Ishikawa (cell line): ENCODE results near the gene GPD2.

Experiments
- CEBPB ChIP-seq: IDR thresholded peaks from 2 replicates; pipeline ENCODE4 v1.6.1; 2012
- CREB1 ChIP-seq: IDR thresholded peaks from 2 replicates; pipeline ENCODE4 v1.6.1; 2012; ENCODE audit warnings: low read depth
- EGR1 ChIP-seq: IDR thresholded peaks from 2 replicates; pipeline ENCODE4 v1.6.1; 2012
- MAX ChIP-seq: IDR thresholded peaks from 2 replicates; pipeline ENCODE4 v1.6.1; 2012
- NFIC ChIP-seq: IDR thresholded peaks from 2 replicates; pipeline ENCODE4 v1.6.1; 2012
- REST ChIP-seq: IDR thresholded peaks from 2 replicates; pipeline ENCODE4 v1.6.1; 2012; ENCODE audit warnings: low read depth, mild to moderate bottlenecking
- TAF1 ChIP-seq: IDR thresholded peaks from 2 replicates; pipeline ENCODE4 v1.6.1; 2012; ENCODE audit warnings: low read depth, mild to moderate bottlenecking
- TCF12 ChIP-seq: IDR thresholded peaks from 2 replicates; pipeline ENCODE4 v1.6.1; 2012; ENCODE audit warnings: low read depth
- TEAD4 ChIP-seq: IDR thresholded peaks from 2 replicates; pipeline ENCODE4 v1.6.1; 2012
- YY1 ChIP-seq: IDR thresholded peaks from 2 replicates; pipeline ENCODE4 v1.6.1; 2012; ENCODE audit warnings: low read depth
- ZBTB7A ChIP-seq: IDR thresholded peaks from 2 replicates; pipeline ENCODE4 v1.6.1; 2012; ENCODE audit warnings: low read depth

Gene GPD2

GRCh38 chr2:156630579-156631337 is 194.6 kb downstream of the GPD2 start:
- TF ChIP-seq TEAD4, result no peak
- no peak for TF ChIP-seq CEBPB
- TF ChIP-seq MAX, result no peak

GRCh38 chr2:156635646-156636045 is 199.5 kb downstream of the GPD2 start:
- TF ChIP-seq TEAD4 (no peak), MAX (no peak), EGR1 (no peak), CREB1 (no peak), NFIC (no peak), REST (no peak), TCF12 (no peak), ZBTB7A (no peak), TAF1 (no peak), YY1 (no peak)
